GM19043 (cell line): ENCODE results near the gene BBLN.

Experiments
- ATAC-seq: cut with Tn5 transposase; IDR thresholded peaks from one replicate; pipeline ENCODE4 v1.9.1; 2021; ENCODE audit warnings: low read depth; ENCODE audit not compliant: unreplicated experiment

BBLN gene

DNA sequence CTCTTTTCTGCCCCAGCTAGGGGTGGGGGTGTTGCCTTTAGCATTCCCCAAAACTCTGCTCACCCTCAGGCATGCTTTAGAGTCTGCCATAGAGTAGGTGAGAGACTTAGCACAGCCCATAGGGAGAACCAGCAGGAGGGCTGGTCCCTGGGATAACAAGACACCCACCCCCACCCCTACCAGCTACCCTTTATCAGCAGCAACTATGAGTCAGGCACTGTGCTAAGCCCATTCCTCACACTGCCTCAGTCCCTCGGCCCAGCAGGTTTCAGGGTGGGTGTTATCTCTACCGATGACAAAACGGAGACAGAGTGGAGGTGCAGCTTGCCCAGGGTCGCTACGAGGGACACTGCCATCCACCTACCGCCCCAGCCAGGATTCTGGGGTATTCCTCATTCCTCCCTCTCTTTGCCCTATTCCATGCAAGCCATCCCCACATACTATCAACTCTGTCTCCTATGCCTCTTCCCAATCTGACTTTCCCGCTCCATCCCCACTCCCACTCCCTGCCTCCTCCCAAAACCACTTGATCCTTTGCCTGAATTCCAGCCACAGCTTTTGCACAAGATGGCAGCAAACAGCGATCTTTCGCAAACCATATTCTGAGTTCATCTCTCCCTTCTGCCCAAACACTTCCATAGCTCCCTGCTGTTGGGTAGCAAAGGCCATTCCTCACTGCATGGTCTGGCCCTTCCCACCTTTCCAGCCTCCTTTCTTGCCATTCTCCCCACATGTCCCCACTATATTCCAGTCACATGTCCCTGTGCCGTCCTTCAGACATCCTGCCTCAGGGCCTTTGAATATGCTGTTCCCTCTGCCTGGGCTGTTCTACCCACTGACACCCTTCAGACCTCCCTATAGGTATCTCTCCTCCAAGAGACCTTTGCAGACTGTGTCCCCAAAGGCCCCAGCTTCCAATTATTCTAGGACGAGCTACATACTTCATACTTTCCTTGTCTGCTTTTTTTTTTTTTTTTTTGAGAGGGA is 26.2 kb downstream of the BBLN start:
- no peak for ATAC-seq

DNA sequence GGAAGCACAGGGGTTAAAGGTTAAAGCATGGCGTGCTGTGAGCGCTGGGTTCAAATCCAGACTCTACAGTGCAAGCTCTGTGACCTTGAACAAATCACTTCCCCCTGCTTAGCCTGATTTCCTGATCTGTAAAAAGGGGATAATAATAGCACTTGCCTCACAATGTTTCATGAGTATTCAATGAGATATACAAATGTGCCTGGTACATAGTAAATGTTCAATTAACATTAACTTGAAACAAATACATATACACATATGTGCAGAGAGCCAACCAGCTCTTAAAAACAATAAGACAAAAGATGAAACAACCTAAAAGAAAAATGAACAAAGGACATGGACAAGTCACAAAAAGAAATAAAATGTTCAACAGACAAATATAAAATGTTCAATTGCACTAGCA is 27.3 kb downstream of the BBLN start:
- ATAC-seq: no peak

GRCh38 chr9:128188209-128188608 is 28.1 kb downstream of the BBLN start:
- no peak for ATAC-seq

- no peak for ATAC-seq
These were observed 29.9 kb downstream of the BBLN start for GRCh38 chr9:128190013-128190412.

DNA sequence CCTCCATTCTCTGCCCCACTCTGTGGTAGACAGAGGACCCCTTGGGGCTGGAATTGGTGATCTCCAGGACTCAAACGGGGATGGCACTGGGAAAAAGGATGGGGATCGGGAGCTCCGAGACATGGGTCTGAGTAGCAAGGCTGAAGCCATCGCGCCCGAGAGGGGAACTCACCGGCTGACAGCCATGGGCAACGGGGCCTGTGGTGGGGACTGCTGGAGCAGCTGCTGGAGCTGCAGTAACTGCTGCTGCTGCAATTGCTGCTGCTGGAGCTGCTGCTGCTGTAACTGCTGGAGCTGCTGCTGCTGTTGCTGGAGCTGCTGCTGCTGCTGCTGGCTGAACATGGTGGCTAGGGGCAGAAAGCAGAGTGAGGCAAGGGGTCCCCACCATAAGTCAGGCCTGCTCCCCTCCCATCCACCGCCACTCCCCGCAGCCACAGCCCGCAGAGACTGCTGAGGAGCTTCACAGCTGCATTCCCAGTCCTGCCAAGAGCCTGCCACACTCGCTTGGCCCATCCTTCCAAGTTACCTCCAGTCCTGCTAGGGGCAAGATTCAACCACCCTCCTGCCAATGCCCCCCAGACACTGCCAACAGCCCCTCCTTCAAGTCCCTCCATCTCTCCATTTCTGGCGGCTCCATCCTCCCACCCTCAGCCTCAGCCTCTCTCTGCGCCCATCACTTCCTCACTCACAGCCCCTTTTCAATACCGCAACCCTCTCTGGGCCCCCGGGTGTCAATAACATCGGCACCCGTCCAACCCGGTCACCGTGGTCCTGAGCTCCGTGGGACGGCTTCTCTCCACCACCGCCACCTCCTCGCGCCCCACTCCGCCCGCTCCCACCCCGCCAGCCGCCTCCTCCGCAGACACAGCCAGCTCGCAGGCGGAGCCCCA is 30.7 kb downstream of the BBLN start:
- ATAC-seq: no peak

DNA sequence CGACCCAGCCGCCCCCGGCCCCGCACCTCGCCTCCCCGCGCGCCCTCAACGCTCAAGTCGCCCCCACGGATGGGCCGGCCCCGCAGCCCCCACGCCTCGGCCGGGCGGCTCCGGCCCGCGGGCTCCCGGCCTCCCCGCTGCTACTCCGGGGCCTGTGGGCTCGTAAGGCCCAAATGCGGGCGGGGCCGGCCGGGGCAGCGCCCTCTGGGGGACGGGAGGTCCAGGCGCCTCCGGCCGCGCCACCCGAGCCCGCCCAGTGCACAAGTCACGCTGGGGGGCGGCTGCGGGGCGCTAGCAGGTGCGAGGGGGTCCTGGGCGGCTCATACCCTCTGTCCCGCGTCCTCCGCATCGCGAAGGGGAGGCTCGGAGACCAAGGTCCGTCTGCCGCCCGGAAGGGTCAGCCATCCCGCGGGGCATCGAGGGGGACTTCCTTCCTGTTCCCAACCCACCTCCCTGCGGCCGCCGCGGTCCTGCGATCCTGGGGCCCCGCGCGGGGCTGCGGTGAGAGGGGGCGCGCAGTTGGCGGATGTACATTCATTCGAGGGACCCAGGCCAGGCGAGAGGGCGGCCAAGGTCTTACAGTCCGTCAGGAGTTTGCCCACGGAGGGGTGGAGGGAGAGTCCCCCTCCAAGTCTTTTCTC is 31.5 kb downstream of the BBLN start, which contains the start of gene CIZ1:
Gene CIZ1 (minus strand): TSS at position 167 of the 641 bp plus-strand sequence. CDS start 715 bp downstream, outside the sequence.
- peak; percentile 70 for ATAC-seq

- no peak for ATAC-seq
These were observed 32.7 kb downstream of the BBLN start for GRCh38 chr9:128192601-128193371.

DNA sequence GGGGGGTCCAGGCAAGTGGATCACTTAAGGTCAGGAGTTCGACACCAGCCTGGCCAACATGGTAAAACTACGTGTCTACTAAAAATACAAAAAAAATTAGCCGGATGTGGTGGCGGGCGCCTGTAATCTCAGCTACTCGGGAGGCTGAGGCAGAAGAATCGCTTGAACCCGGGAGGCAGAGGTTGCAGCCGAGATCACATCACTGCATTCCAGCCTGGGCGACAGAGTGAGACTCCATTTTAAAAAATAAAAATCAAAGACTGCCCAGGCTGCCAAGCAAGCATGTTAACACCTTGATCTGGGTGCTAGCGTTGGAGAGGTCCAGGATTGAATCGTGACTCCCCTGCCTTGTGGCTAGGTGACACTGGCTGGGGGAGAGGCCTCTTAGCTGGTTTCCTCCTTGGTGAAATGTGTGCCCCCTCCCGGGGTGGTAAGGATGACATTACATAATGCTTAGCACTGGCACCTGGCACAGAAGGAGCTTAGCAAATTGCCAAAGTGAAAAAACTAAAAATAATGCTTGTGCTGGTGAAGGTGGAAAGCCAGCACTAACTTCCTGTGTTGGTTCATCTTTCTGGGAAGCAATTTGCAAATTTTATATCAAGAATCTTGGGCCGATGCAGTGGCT is 33.5 kb downstream of the BBLN start:
- ATAC-seq: no peak

- ATAC-seq: no peak
These were observed 41.6 kb downstream of the BBLN start for GRCh38 chr9:128201441-128202369.

DNA sequence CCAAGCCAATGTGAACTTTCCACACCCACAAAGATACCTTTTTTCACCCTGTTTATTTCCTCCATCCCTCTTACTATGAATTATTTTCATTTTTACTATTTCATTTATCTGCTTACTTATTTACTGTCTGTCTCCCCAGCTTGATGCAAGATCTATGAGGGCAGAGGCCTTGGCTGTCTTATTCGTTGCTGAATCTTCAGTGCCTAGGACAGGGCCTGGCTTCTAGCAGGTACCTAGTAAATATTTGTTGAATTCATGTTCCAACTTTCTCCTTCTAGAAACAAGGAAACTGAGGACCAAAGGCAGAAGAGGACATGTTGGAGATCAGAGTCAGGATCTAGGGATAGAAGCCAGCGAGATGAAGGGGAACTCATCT is 42.6 kb downstream of the BBLN start:
- ATAC-seq: no peak

DNA sequence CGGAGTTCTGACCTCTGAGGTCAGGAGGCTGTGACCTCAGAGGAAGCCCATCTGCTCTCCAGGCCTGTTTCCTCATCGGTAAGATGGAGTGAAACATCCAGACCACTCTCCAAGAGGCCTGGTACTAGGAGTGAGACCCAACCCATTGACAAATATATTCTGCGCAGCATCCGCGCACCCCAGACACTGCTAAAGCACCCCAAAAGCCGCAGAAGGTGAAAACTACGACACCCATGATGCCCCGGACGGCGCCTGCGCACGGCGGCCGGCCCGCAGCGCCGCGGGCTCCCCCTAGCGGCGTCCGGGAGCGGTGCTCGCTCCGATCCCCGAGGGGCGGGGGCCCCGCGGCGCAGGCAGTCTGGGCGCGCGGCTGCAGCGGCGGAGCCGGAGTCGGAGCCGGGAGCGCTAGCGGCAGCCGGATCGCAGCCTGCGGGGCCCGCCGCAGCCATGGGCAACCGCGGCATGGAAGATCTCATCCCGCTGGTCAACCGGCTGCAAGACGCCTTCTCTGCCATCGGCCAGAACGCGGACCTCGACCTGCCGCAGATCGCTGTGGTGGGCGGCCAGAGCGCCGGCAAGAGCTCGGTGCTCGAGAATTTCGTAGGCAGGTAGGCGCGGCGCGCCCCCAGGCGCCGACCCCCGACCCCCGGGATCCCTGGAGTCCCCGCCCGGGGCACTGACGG is 43.1 kb downstream of the BBLN start, which contains the start of gene DNM1:
Gene DNM1 (plus strand): TSS at position 356 of the 683 bp plus-strand sequence. CDS start 92 bp downstream, at position 448.
- peak; percentile 68 for ATAC-seq

DNA sequence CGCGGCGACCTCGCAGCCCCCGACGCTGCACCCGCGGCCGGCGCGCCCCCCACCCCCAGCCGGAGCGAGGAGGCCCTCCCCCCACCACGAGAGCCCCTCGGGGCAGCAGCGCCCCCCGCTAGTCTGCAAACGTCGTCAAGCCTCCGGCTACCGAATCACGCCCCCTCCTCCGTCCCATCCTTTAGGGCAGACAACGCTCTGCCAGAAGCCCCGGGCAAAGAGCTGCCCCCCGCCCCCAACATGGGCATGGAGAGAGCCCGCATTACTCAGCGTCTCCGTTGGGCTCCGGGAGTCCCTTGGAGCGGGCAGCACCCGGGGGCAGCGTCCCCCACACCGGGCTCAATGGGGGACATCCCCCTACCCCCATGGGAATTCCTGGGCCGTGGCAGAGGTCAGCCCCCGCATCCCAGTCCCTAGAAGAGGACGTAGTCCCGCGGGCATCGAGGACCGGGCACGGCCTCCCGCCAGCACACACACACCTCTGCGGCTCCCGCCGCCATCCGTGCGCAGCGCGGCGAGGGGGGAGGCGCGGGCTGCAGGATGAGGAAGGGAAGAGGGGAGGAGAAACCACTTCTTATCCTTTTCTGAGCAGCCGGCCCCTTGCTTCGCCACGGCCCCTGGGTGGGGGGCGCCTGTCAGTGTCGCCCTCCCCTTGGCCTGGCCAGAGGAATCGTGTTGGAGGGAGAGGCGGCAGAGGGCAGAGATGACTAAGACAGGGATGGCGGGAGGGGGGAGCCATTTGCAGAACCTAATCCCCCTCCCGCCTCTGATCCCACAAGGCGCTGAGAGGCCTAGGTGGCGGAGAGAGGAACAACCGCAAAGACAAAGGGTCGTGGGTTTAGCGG is 43.9 kb downstream of the BBLN start:
- ATAC-seq: no peak

DNA sequence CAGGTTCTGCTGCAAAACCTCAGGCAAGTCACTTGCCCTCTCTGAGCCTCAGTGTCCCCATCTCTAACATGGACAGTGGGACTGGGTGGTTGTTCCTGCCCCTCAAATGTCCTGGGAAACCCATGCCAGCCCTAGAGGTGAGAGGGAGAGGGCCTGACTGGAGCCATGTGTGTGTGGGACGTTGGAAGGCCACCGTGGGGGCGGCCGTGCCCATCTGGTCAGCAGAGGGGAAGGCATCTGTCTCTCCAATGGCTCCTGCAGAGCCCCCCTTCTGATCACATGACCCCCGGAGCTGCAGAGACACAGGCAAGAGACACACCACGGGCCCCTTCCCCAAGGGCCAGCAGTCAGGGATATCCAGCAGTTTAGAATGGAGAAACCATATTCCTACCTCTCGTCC is 44.8 kb downstream of the BBLN start:
- no peak for ATAC-seq

DNA sequence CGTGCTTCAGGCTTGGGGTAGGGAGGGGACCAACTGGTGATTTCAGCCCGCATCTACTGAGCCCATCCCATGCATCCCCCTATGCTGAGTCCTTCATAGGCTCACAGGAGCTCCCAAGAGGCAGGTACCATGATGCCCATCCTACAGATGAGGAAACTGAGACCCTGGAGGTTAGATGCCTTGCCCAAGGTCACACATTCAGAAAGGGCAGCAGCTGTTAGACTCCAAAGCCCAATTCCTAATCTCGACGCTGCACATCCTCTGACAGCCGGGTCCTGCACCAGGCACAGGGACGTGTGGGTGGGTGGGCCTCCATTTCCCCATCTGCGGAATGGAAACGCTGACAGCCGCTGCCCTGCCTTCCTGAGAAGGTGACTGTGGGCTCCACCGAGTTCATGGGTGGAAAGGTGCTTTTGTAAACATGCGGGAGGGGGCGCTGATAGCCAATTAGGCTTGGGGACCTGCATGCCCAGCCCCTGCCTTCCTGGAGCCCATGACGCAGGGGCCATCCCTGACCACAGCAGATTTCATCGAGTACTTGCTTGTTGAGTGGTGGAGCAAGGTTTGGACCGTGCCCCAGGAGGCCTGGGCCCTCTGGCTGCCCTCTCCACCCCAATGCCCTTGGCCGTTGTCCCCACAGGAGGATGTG is 45.4 kb downstream of the BBLN start:
- no peak for ATAC-seq

DNA sequence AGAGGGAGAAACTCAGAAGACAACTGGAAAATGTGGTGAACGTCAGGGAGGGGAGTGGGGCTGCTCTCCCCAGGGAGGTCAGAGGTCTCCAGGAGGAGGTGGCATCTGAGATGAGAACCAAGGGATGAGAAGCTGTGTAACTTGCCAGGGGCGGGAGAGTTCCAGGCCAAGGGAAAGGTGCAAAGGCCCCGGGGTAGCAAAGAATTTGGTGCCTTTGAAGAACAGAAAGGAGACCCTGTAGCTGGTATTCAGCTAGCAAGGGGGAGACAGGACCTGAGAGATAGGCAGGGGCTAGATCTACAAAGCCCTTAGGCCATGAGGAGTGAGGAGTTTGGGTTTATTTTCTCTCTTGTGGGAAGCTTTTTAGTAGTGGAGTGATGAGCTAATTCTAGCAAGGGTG is 46.4 kb downstream of the BBLN start:
- ATAC-seq: no peak
